ENCODE data around the gene TRNT1.

TRNT1 gene

GRCh38 chr3:3126477-3127431 lies at the start of gene TRNT1:
Gene TRNT1, plus strand, starts transcription at chr3:3126940. Its CDS starts 2,101 bp downstream, at chr3:3129041.
- no peak for FAIRE-seq

- FAIRE-seq = no peak
Measured at GRCh38 chr3:3080309-3080708, 46.4 kb upstream of the TRNT1 start.

GRCh38 chr3:3081381-3082233 lies 45.1 kb upstream of the TRNT1 start:
- no peak for FAIRE-seq

- FAIRE-seq = no peak
Measured at GRCh38 chr3:3082234-3082924, 44.4 kb upstream of the TRNT1 start.

GRCh38 chr3:3084890-3085289 lies 41.9 kb upstream of the TRNT1 start:
- FAIRE-seq = no peak

GRCh38 chr3:3085782-3086181 lies 41.0 kb upstream of the TRNT1 start:
- no peak for FAIRE-seq

GRCh38 chr3:3086239-3086638 lies 40.5 kb upstream of the TRNT1 start:
- no peak for FAIRE-seq

GRCh38 chr3:3087279-3087678 lies 39.5 kb upstream of the TRNT1 start:
- FAIRE-seq = no peak

GRCh38 chr3:3087716-3088465 lies 38.8 kb upstream of the TRNT1 start:
- no peak for FAIRE-seq

- no peak for FAIRE-seq
Measured at GRCh38 chr3:3089017-3089416, 37.7 kb upstream of the TRNT1 start.

GRCh38 chr3:3097958-3098357 lies 28.8 kb upstream of the TRNT1 start:
- no peak for FAIRE-seq

GRCh38 chr3:3101660-3102458 lies 24.9 kb upstream of the TRNT1 start:
- no peak for FAIRE-seq

GRCh38 chr3:3102751-3103150 lies 24.0 kb upstream of the TRNT1 start:
- FAIRE-seq = no peak

GRCh38 chr3:3105246-3105645 lies 21.5 kb upstream of the TRNT1 start:
- FAIRE-seq = no peak

- no peak for FAIRE-seq
Measured at GRCh38 chr3:3105815-3106214, 20.9 kb upstream of the TRNT1 start.

GRCh38 chr3:3107181-3107580 lies 19.6 kb upstream of the TRNT1 start:
- no peak for FAIRE-seq

GRCh38 chr3:3107858-3108257 lies 18.9 kb upstream of the TRNT1 start:
- FAIRE-seq = no peak

GRCh38 chr3:3109407-3110298 lies 17.1 kb upstream of the TRNT1 start:
- no peak for FAIRE-seq

- no peak for FAIRE-seq
Measured at GRCh38 chr3:3110299-3110630, 16.5 kb upstream of the TRNT1 start, which contains the start of gene IL5RA. Gene IL5RA, minus strand, starts transcription at chr3:3110374. Its CDS starts 5,390 bp downstream, at chr3:3104984.

- no peak for FAIRE-seq
Measured at GRCh38 chr3:3110749-3111361, 15.9 kb upstream of the TRNT1 start.
